SU-DHL-6 (cell line): Measurements from ENCODE around the gene WDR81.

Experiments
- H2AFZ ChIP-seq: fragments of 200-600 bp; sonication (generic); 2 replicates; pipeline ENCODE4 v1.6.1; 2014; ENCODE audit warnings: low read depth, mild to moderate bottlenecking, moderate library complexity, mixed read lengths, antibody characterized with exemption, low read length; ENCODE audit not compliant: severe bottlenecking
- H3F3A ChIP-seq: fragments of 200-600 bp; shearing (Covaris generic); 2 replicates; pipeline ENCODE4 v1.6.0; 2016; ENCODE audit warnings: antibody characterized with exemption, mild to moderate bottlenecking; ENCODE audit not compliant: insufficient read depth
- H3K27ac ChIP-seq: fragments of 200-600 bp; sonication (generic); 2 replicates; pipeline ENCODE4 v1.5.1; 2016; ENCODE audit warnings: low read depth, mild to moderate bottlenecking, low read length, moderate library complexity, mixed read lengths
- H3K27me3 ChIP-seq: fragments of 200-600 bp; sonication (generic), shearing (Covaris generic); 2 replicates; pipeline ENCODE4 v1.6.0; 2014; ENCODE audit warnings: mild to moderate bottlenecking, low read length
- H3K36me3 ChIP-seq: fragments of 200-600 bp; sonication (generic); 2 replicates; pipeline ENCODE4 v1.6.1; 2014; ENCODE audit warnings: mild to moderate bottlenecking, low read length, mixed read lengths
- H3K4me2 ChIP-seq: fragments of 300-600, 200-600 bp; shearing (Covaris generic), sonication (generic); 2 replicates; pipeline ENCODE4 v1.6.0; 2014; ENCODE audit warnings: low read length, low read depth, mild to moderate bottlenecking; ENCODE audit not compliant: poor library complexity, severe bottlenecking
- H3K4me3 ChIP-seq: fragments of 200-600 bp; sonication (generic); 2 replicates; pipeline ENCODE4 v1.5.1; 2014; ENCODE audit warnings: antibody characterized with exemption, low read length, mild to moderate bottlenecking, mixed read lengths; ENCODE audit not compliant: insufficient read depth, poor library complexity, severe bottlenecking
- H3K79me2 ChIP-seq: fragments of 200-600 bp; sonication (generic); 2 replicates; pipeline ENCODE4 v1.6.1; 2014; ENCODE audit warnings: mild to moderate bottlenecking, low read length, moderate library complexity; ENCODE audit not compliant: insufficient read depth
- H3K9ac ChIP-seq: fragments of 200-600 bp; sonication (generic); 2 replicates; pipeline ENCODE4 v1.7.0; 2014; ENCODE audit warnings: mild to moderate bottlenecking, low read length
- H3K9me2 ChIP-seq: fragments of 200-600 bp; sonication (generic); replicated peaks from 2 replicates; pipeline ENCODE4 v1.6.1; 2014; ENCODE audit warnings: low read length; ENCODE audit not compliant: insufficient read depth
- H3K9me3 ChIP-seq: fragments of 200-600 bp; sonication (generic); 2 replicates; pipeline ENCODE4 v1.6.1; 2014; ENCODE audit warnings: low read length, mixed read lengths; ENCODE audit not compliant: insufficient read depth
- H4K20me1 ChIP-seq: fragments of 200-600 bp; sonication (generic); 2 replicates; pipeline ENCODE4 v1.6.1; 2014; ENCODE audit warnings: low read depth, mild to moderate bottlenecking, antibody characterized with exemption, low read length, moderate library complexity, mixed read lengths
- EZH2phosphoT487 ChIP-seq: fragments of 200-600 bp; sonication (generic), shearing (Covaris generic); conservative IDR thresholded peaks from 2 replicates; pipeline ENCODE4 v1.6.1; 2018; ENCODE audit warnings: mild to moderate bottlenecking, antibody characterized with exemption, low read length, moderate library complexity, mixed read lengths
- TF ChIP-seq, protein P1 (sequence below): fragments of 200-600 bp; sonication (generic); IDR thresholded peaks from one replicate; pipeline ENCODE4 v1.5.1; 2017; ENCODE audit warnings: antibody characterized with exemption, mild to moderate bottlenecking, low read length, moderate library complexity; ENCODE audit not compliant: insufficient read depth, poor library complexity, severe bottlenecking

The WDR81 gene

GRCh38 chr17:1724351-1724868, at the start of gene WDR81:
Gene WDR81 (plus strand): TSS chr17:1724704. CDS start chr17:1724960, 256 bp downstream.
- Histone ChIP-seq H3K9me2 (no peaks in the 10 kb centered on the region), H3K9ac (peak within 1 kb of the TSS; percentile 85), H3K27me3 (no peaks in the 10 kb centered on the region), H2AFZ (peak within 1 kb of the TSS; percentile 70), H3K4me2 (peak within 1 kb of the TSS; percentile 73), H3K79me2 (peaks cover 19% of the 10 kb centered on the region; the same call in 1 of the 2 replicates), H4K20me1 (no peaks in the 10 kb centered on the region), H3K4me3 (peak within 1 kb of the TSS; percentile 93), H3K36me3 (no peaks in the 10 kb centered on the region), H3F3A (peaks cover 20% of the 10 kb centered on the region; the same call in 1 of the 2 replicates), H3K9me3 (no peaks in the 10 kb centered on the region), H3K27ac (peak within 1 kb of the TSS; percentile 55)
- TF ChIP-seq, protein P1, sequence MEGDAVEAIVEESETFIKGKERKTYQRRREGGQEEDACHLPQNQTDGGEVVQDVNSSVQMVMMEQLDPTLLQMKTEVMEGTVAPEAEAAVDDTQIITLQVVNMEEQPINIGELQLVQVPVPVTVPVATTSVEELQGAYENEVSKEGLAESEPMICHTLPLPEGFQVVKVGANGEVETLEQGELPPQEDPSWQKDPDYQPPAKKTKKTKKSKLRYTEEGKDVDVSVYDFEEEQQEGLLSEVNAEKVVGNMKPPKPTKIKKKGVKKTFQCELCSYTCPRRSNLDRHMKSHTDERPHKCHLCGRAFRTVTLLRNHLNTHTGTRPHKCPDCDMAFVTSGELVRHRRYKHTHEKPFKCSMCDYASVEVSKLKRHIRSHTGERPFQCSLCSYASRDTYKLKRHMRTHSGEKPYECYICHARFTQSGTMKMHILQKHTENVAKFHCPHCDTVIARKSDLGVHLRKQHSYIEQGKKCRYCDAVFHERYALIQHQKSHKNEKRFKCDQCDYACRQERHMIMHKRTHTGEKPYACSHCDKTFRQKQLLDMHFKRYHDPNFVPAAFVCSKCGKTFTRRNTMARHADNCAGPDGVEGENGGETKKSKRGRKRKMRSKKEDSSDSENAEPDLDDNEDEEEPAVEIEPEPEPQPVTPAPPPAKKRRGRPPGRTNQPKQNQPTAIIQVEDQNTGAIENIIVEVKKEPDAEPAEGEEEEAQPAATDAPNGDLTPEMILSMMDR = no peak
- TF ChIP-seq EZH2phosphoT487 = no peak

DNA sequence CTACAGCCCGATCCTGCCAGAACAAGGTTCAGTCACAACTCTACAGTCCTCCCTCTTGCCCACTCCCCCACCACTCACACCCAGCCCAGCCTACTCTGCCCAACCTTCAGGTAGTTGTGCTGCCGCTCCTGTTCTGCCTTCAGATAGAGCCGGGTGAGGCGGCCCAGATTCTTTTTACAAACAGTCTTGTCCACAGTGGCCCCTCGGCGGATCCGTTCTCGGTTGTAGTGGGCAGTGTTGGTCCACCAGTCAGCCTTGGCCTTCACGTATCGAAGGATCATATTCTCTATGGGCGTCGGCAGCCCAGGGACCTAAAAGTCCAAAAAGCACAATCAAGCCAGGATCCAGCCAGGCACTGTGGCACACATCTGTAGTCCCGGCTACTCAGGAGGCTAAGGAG, 48.1 kb upstream of the WDR81 start:
- Histone ChIP-seq H3K4me3 (no peak overlapping the region), H3K27ac (no peak overlapping the region), H3K4me2 (no peak overlapping the region), H3K9me2 (no peaks in the 10 kb centered on the region), H3K27me3 (no peaks in the 10 kb centered on the region), H3K79me2 (no peaks in the 10 kb centered on the region), H3K9ac (no peak overlapping the region), H3K36me3 (peaks cover 28% of the 10 kb centered on the region; the same call in 1 of the 2 replicates), H2AFZ (no peak overlapping the region), H3F3A (no peaks in the 10 kb centered on the region), H3K9me3 (no peaks in the 10 kb centered on the region), H4K20me1 (no peaks in the 10 kb centered on the region)
- TF ChIP-seq, protein P1 = no peak
- TF ChIP-seq EZH2phosphoT487 = no peak

GRCh38 chr17:1683459-1683858, 41.0 kb upstream of the WDR81 start:
- Histone ChIP-seq H3K4me3 (peak overlapping the region; percentile 90), H3K79me2 (peaks cover 30% of the 10 kb centered on the region), H3K27ac (no peak overlapping the region), H3K9ac (peak overlapping the region; percentile 91), H3K36me3 (peaks cover 25% of the 10 kb centered on the region), H3K9me3 (no peaks in the 10 kb centered on the region), H3K9me2 (no peaks in the 10 kb centered on the region), H3K4me2 (peak overlapping the region; percentile 81), H4K20me1 (peaks cover 7% of the 10 kb centered on the region; the same call in 1 of the 2 replicates), H2AFZ (no peak overlapping the region), H3K27me3 (no peaks in the 10 kb centered on the region), H3F3A (no peaks in the 10 kb centered on the region)
- TF ChIP-seq, protein P1 = no peak
- TF ChIP-seq EZH2phosphoT487 = no peak
